CD8-positive, alpha-beta memory T cell (primary cell): Measurements from ENCODE around the gene ATXN3. TPM values are rescaled to one million over a fixed set of nuclear protein-coding genes. Genes with fewer than 3 reads are reported as not detected.

ENCODE experiments used
- CTCF ChIA-PET: fragments of 350-600 bp; sonication (Branson Sonifier 250); formaldehyde crosslinking; loops from one replicate; lab custom pipeline; 2021; ENCODE audit warnings: antibody characterized with exemption; lab: Charles Lee
- POLR2A ChIA-PET: fragments of 350-600 bp; sonication (Branson Sonifier 250); formaldehyde crosslinking; loops from one replicate; lab custom pipeline; 2021; ENCODE audit warnings: antibody characterized with exemption; lab: Charles Lee
- DNase-seq, 5 donors: peaks; one replicate each; pipeline versions ENCODE4 v3.0.0 to v3.0.0-alpha.2; 2020 to 2022; ENCODE audit warnings: mixed read lengths in 1 of 5
- H3K27ac ChIP-seq: one replicate; pipeline ENCODE4 v1.7.0; 2013; ENCODE audit warnings: low read depth, mild to moderate bottlenecking, low read length, moderate library complexity
- H3K27me3 ChIP-seq: 2 replicates; pipeline ENCODE4 v1.7.0; 2013; ENCODE audit warnings: low read length, mild to moderate bottlenecking; ENCODE audit not compliant: insufficient read depth, poor library complexity, severe bottlenecking
- H3K36me3 ChIP-seq: 2 replicates; pipeline ENCODE4 v1.7.0; 2013; ENCODE audit warnings: mild to moderate bottlenecking, low read length, moderate library complexity; ENCODE audit not compliant: insufficient read depth
- H3K4me1 ChIP-seq: 2 replicates; pipeline ENCODE4 v1.7.0; 2013; ENCODE audit warnings: mild to moderate bottlenecking, low read length, moderate library complexity; ENCODE audit not compliant: insufficient read depth
- H3K4me3 ChIP-seq: 2 replicates; pipeline ENCODE4 v1.7.0; 2013; ENCODE audit warnings: mild to moderate bottlenecking, low read length
- H3K9me3 ChIP-seq: 2 replicates; pipeline ENCODE4 v1.7.0; 2013; ENCODE audit warnings: mild to moderate bottlenecking, low read length
- H3K27ac Mint-ChIP-seq, 8 donors: one replicate each; pipeline ENCODE4 v1.8.0; 2020 to 2021; ENCODE audit warnings: mixed read lengths in 8 of 8, mild to moderate bottlenecking in 6 of 8, inconsistent platforms in 3 of 8, moderate library complexity in 3 of 8
- H3K27me3 Mint-ChIP-seq, 2 donors: one replicate each; pipeline ENCODE4 v1.8.0; 2020 to 2021; ENCODE audit warnings: mixed read lengths in 2 of 2, mild to moderate bottlenecking in 1 of 2, moderate library complexity in 1 of 2
- H3K36me3 Mint-ChIP-seq, 3 donors: one replicate each; pipeline ENCODE4 v1.8.0; 2020 to 2021; ENCODE audit warnings: mixed read lengths in 3 of 3, inconsistent platforms in 1 of 3, mild to moderate bottlenecking in 1 of 3
- H3K4me1 Mint-ChIP-seq, 3 donors: one replicate each; pipeline ENCODE4 v1.8.0; 2020 to 2021; ENCODE audit warnings: mixed read lengths in 3 of 3, inconsistent platforms in 1 of 3, mild to moderate bottlenecking in 1 of 3
- H3K4me3 Mint-ChIP-seq, 7 donors: one replicate each; pipeline ENCODE4 v1.8.0; 2020 to 2021; ENCODE audit warnings: mixed read lengths in 7 of 7, mild to moderate bottlenecking in 6 of 7, moderate library complexity in 4 of 7, inconsistent platforms in 2 of 7
- H3K9me3 Mint-ChIP-seq, 5 donors: one replicate each; pipeline ENCODE4 v1.8.0; 2020 to 2022; ENCODE audit warnings: mixed read lengths in 5 of 5, mild to moderate bottlenecking in 3 of 5, moderate library complexity in 2 of 5, inconsistent platforms in 1 of 5
- polyA plus RNA-seq: library from polyadenylated mRNA; unstranded; fragments of 300-500 nt; fragmentation: Illumina TruSeq; gene quantifications from one replicate; pipeline ENCODE4 v1.2.3, GENCODE V29; 2021
- total RNA-seq, 2 experiments: library from RNA; stranded (reverse); gene quantifications; one replicate each; pipeline ENCODE4 v1.2.3, GENCODE V29; 2021

Gene ATXN3
- total and polyA plus RNA-seq, 3 experiments from 2014 or later, result 20.5 to 32.5 (median 25.1) TPM

- Histone ChIP-seq H3K4me1 (no peaks in the 10 kb centered on the region), H3K27ac (no peak overlapping the region), H3K9me3 (no peaks in the 10 kb centered on the region), H3K36me3 (peaks cover 41% of the 10 kb centered on the region), H3K27me3 (no peaks in the 10 kb centered on the region), H3K4me3 (no peak overlapping the region)
- ChIA-PET POLR2A (no interaction called here), CTCF (interaction anchor here (1.1 to 1.4 kb wide), 2 partner anchors 12 to 547 kb away, joined by 3 to 5 read pairs; no protein-coding TSS in a partner anchor)
- no peak for DNase-seq
- peaks cover 0 to 2% of the 10 kb centered on the region in 2 donors for H3K27me3 Mint-ChIP-seq
- peaks cover 12 to 79% (median 17%) of the 10 kb centered on the region in 3 donors for H3K36me3 Mint-ChIP-seq
- H3K4me1 Mint-ChIP-seq, result peaks cover 15 to 19% (median 19%) of the 10 kb centered on the region in 3 donors
- H3K27ac Mint-ChIP-seq, result no peak overlapping the region
- no peak overlapping the region for H3K4me3 Mint-ChIP-seq
- H3K9me3 Mint-ChIP-seq, result no peaks in the 10 kb centered on the region
Measured at GRCh38 chr14:92134456-92134855, 28.1 kb upstream of the ATXN3 start.

GRCh38 chr14:92122761-92123160, 16.4 kb upstream of the ATXN3 start:
- peaks cover 3 to 47% (median 12%) of the 10 kb centered on the region in 3 donors for H3K36me3 Mint-ChIP-seq
- Histone ChIP-seq H3K27me3 (no peaks in the 10 kb centered on the region), H3K27ac (peak overlapping the region; percentile 98), H3K9me3 (no peaks in the 10 kb centered on the region), H3K4me1 (peaks cover 30% of the 10 kb centered on the region), H3K36me3 (no peaks in the 10 kb centered on the region), H3K4me3 (peak overlapping the region; percentile 95)
- peak overlapping the region; percentile 99 to 100 (median 100) for H3K27ac Mint-ChIP-seq
- POLR2A ChIA-PET, result interaction anchor here (0.6 to 2.8 kb wide), 4 partner anchors 11 to 463 kb away, joined by 3 to 44 read pairs (median 14); partner anchors contain the start of genes ATXN3 and TRIP11
- peak overlapping the region; percentile 94 to 100 (median 99) for H3K4me3 Mint-ChIP-seq
- peaks cover 54 to 82% (median 59%) of the 10 kb centered on the region in 3 donors for H3K4me1 Mint-ChIP-seq
- CTCF ChIA-PET, result interaction anchor here (0.9 to 6.4 kb wide), 4 partner anchors 12 to 83 kb away, joined by 3 to 81 read pairs (median 6); partner anchors contain the start of genes ATXN3 and TRIP11
- DNase-seq, result no peak
- peaks cover 0 to 2% of the 10 kb centered on the region in 2 donors for H3K27me3 Mint-ChIP-seq
- H3K9me3 Mint-ChIP-seq, result no peaks in the 10 kb centered on the region

GRCh38 chr14:92122351-92122677, 15.9 kb upstream of the ATXN3 start:
- Mint-ChIP-seq H3K4me1 (peaks cover 49 to 79% (median 55%) of the 10 kb centered on the region in 3 donors), H3K4me3 (peak overlapping the region; percentile 94 to 100 (median 99)), H3K36me3 (peaks cover 3 to 46% (median 9%) of the 10 kb centered on the region in 3 donors), H3K27me3 (peaks cover 0 to 2% of the 10 kb centered on the region in 2 donors), H3K9me3 (no peaks in the 10 kb centered on the region), H3K27ac (peak overlapping the region; percentile 99 to 100 (median 100))
- Histone ChIP-seq H3K4me1 (peaks cover 28% of the 10 kb centered on the region), H3K36me3 (peaks cover under 1% of the 10 kb centered on the region), H3K27me3 (no peaks in the 10 kb centered on the region), H3K9me3 (no peaks in the 10 kb centered on the region), H3K4me3 (peak overlapping the region; percentile 95), H3K27ac (peak overlapping the region; percentile 98)
- DNase-seq, result peak in 1 of 5 donors; percentile 3
- ChIA-PET CTCF (interaction anchor here (0.9 to 6.4 kb wide), 6 partner anchors 11 to 482 kb away, joined by 3 to 81 read pairs (median 4); partner anchors contain the start of genes ATXN3 and TRIP11), POLR2A (interaction anchor here (0.6 to 2.8 kb wide), 11 partner anchors 9 to 1095 kb away, joined by 3 to 44 read pairs (median 5); partner anchors contain the start of genes ATXN3 and TRIP11)

DNA sequence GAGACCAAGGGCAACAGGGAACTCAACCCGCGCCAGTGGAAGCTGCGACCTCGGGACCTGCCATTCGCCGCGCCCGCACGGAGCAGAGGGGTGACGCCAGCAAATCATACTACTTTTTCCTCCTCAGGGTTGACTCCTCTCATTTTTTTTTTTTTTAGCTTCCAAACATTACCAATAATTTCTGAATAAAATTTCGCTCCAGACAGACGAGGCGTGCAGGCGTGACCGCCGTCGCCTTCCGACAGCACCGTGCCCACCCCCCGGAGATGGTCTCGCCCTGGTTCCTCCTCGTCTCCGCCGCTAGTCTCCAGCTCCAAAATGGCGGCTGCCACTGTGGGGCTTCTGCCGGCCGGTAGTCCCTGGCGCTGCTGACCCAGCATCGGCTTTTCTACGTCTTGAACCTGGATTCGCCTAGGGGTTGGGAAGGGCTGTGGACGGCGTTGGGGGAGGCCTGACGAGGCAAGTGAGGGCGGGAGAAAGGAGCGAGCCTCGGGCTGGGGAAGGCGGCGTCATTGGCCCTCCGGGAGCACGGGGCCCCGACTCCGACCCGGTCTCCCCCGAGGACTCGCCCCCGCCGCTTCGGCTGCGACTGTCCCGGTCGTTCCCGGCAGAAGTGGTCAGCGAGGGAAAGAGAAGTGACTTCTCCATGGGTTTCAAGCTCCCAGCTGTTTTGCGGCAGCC, 15.4 kb upstream of the ATXN3 start, which contains the start of the genes CPSF2 and NDUFB1:
Gene CPSF2, plus strand, starts transcription at position 300 of the 681 bp plus-strand sequence. CDS start 9,016 bp downstream, outside the sequence.
Gene NDUFB1, minus strand, starts transcription at position 37 of the 681 bp plus-strand sequence. CDS start 4,069 bp downstream, outside the sequence.
- no peaks in the 10 kb centered on the region for H3K27me3 ChIP-seq
- Mint-ChIP-seq H3K27me3 (peaks cover 0 to 2% of the 10 kb centered on the region in 2 donors), H3K36me3 (peaks cover 0 to 45% (median 6%) of the 10 kb centered on the region in 3 donors), H3K4me1 (peaks cover 45 to 75% (median 52%) of the 10 kb centered on the region in 3 donors), H3K27ac (peak within 1 kb of the TSS; percentile 99 to 100 (median 100)), H3K9me3 (no peaks in the 10 kb centered on the region), H3K4me3 (peak within 1 kb of the TSS; percentile 94 to 100 (median 99))
- peak within 1 kb of the TSS; percentile 95 for H3K4me3 ChIP-seq
- CTCF ChIA-PET, result interaction anchor here (0.8 to 6.4 kb wide), 10 partner anchors 10 to 629 kb away, joined by 3 to 81 read pairs (median 4); partner anchors contain the start of genes ATXN3 and TRIP11
- H3K9me3 ChIP-seq, result no peaks in the 10 kb centered on the region
- H3K27ac ChIP-seq, result peak within 1 kb of the TSS; percentile 98
- peaks cover 4% of the 10 kb centered on the region for H3K36me3 ChIP-seq
- POLR2A ChIA-PET, result interaction anchor here (0.6 to 2.8 kb wide), 16 partner anchors 9 to 1094 kb away, joined by 3 to 44 read pairs (median 4); partner anchors contain the start of genes ATXN3, GOLGA5 and TRIP11
- peak; percentile 76 to 88 (median 81) for DNase-seq
- H3K4me1 ChIP-seq, result peaks cover 23% of the 10 kb centered on the region

- peak overlapping the region; percentile 99 to 100 (median 100) for H3K27ac Mint-ChIP-seq
- H3K9me3 Mint-ChIP-seq, result no peaks in the 10 kb centered on the region
- no peaks in the 10 kb centered on the region for H3K27me3 ChIP-seq
- H3K4me1 ChIP-seq, result peaks cover 20% of the 10 kb centered on the region
- peaks cover 0 to 2% of the 10 kb centered on the region in 2 donors for H3K27me3 Mint-ChIP-seq
- ChIA-PET CTCF (interaction anchor here (0.8 to 6.4 kb wide), 9 partner anchors 9 to 629 kb away, joined by 3 to 81 read pairs (median 4); partner anchors contain the start of genes ATXN3 and TRIP11), POLR2A (interaction anchor here (0.5 to 2.8 kb wide), 10 partner anchors 10 to 673 kb away, joined by 3 to 44 read pairs (median 5); partner anchors contain the start of genes ATXN3, GOLGA5 and TRIP11)
- peak overlapping the region; percentile 95 for H3K4me3 ChIP-seq
- H3K9me3 ChIP-seq, result no peaks in the 10 kb centered on the region
- peaks cover 4% of the 10 kb centered on the region for H3K36me3 ChIP-seq
- H3K36me3 Mint-ChIP-seq, result peaks cover 0 to 47% (median 8%) of the 10 kb centered on the region in 3 donors
- peak overlapping the region; percentile 94 to 100 (median 99) for H3K4me3 Mint-ChIP-seq
- DNase-seq, result no peak
- peaks cover 46 to 74% (median 53%) of the 10 kb centered on the region in 3 donors for H3K4me1 Mint-ChIP-seq
- H3K27ac ChIP-seq, result peak overlapping the region; percentile 98
Measured at GRCh38 chr14:92121207-92121669, 14.9 kb upstream of the ATXN3 start.

DNA sequence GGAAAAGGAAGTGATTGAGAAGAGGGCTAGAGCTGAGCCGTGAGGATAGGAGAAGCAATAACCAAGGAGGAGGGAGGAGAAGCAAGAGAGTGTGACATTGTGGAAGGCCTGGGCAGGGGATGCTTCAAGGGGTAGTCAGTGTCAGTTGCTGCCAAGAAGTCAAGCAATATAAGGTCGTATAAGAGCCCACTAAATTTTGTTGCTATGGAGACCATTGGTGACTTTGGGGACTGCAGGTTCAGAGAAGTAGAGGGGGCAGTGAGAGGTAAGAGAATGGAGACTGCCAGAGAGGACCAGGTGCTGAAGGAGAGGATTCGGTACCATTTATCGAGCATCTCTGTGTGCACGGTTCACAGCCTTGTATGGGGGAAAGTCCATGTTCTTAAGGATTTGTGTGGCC, 3.1 kb upstream of the ATXN3 start:
- Histone ChIP-seq H3K27ac (no peak overlapping the region), H3K9me3 (no peaks in the 10 kb centered on the region), H3K27me3 (no peaks in the 10 kb centered on the region), H3K36me3 (no peaks in the 10 kb centered on the region), H3K4me3 (no peak overlapping the region), H3K4me1 (peaks cover 24% of the 10 kb centered on the region)
- Mint-ChIP-seq H3K4me1 (peaks cover 22 to 37% (median 32%) of the 10 kb centered on the region in 3 donors), H3K4me3 (peak overlapping the region in 1 of 7 donors; percentile 4), H3K9me3 (no peaks in the 10 kb centered on the region), H3K27ac (peak overlapping the region in 1 of 8 donors; percentile 63), H3K27me3 (no peaks in the 10 kb centered on the region), H3K36me3 (peaks cover 0 to 7% (median 0%) of the 10 kb centered on the region in 3 donors)
- no peak for DNase-seq
- POLR2A ChIA-PET, result interaction anchor here (0.6 kb wide), 1 partner anchor 12 kb away, joined by 7 read pairs; the partner anchor contains the start of gene CPSF2
- CTCF ChIA-PET, result no interaction called here
